ENCODE measurements around the gene NCSTN.

Gene NCSTN

DNA sequence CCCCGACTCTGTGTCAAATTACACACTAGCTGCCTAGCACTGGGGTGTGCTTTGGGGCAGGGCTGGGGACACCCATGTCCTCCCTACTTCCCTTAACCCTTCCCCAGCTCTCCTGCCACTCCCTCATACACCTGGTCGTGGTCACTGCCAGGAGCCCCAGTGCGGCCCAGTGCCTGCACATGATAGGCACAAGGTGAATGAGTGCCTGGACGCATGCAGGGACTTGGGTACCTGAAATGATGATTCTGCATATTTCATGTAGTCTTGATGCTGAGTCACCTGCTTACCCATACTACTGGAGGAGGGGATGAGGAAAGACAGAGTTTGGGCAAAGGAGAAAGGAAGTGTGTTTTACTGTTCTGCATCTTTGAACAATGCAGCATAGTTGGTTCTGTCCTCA lies 55.6 kb downstream of the NCSTN start:
- no peak overlapping the region for H3K27ac ChIP-seq (ENCODE audit: poor library complexity, severe bottlenecking)
- no peaks in the 10 kb centered on the region for H3K36me3 ChIP-seq (ENCODE audit: low read depth)
- TF ChIP-seq, protein P1, sequence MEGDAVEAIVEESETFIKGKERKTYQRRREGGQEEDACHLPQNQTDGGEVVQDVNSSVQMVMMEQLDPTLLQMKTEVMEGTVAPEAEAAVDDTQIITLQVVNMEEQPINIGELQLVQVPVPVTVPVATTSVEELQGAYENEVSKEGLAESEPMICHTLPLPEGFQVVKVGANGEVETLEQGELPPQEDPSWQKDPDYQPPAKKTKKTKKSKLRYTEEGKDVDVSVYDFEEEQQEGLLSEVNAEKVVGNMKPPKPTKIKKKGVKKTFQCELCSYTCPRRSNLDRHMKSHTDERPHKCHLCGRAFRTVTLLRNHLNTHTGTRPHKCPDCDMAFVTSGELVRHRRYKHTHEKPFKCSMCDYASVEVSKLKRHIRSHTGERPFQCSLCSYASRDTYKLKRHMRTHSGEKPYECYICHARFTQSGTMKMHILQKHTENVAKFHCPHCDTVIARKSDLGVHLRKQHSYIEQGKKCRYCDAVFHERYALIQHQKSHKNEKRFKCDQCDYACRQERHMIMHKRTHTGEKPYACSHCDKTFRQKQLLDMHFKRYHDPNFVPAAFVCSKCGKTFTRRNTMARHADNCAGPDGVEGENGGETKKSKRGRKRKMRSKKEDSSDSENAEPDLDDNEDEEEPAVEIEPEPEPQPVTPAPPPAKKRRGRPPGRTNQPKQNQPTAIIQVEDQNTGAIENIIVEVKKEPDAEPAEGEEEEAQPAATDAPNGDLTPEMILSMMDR (IDR thresholded peaks at IDR 0.05; ENCODE audit: poor library complexity, severe bottlenecking), result no peak
- H3K4me3 ChIP-seq (ENCODE audit: severe bottlenecking), result no peak overlapping the region
- no peaks in the 10 kb centered on the region for H3K9me3 ChIP-seq (ENCODE audit: severe bottlenecking)
- no peaks in the 10 kb centered on the region for H3K27me3 ChIP-seq (ENCODE audit: insufficient read depth, poor library complexity, severe bottlenecking)
- DNase-seq (ENCODE audit: low spot score) (no peak), ATAC-seq (ENCODE audit: low read depth) (peak; percentile 52)
- peaks cover 2% of the 10 kb centered on the region for H3K4me1 ChIP-seq (ENCODE audit: insufficient read depth, poor library complexity, severe bottlenecking)

DNA sequence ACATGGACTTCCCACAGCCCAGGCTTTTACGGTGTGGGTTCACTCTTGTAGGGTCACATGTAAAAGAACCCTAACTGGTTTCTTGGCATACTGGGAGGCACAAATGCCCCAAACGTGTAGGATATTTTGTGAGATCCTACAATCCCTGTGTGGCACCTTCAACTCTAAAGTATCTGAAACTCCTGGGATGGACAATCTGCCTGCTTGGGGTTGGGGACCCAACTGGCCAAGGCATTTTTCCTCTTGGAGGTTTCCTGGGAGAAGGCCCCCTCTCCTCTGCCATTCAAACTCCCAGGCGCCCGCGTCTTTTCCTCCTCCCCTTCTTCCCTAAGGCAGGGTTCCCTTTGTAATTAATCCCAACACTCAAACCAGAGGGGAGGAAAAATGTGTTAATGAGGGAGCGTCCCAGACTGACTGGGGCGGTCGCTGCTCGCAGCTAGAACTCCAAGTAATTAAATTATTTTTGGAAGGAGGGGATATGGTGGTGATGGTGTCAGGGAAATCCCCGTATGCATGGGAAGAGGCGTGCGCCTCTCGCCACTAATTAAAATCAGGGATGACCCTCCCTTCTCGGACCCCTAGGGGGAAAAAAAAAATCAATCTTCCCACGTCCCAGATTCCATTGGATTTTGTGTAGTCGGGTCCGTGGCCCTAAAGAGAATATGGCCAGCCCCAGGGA lies 56.5 kb downstream of the NCSTN start:
- TF ChIP-seq, protein P1 (IDR thresholded peaks at IDR 0.05; ENCODE audit: poor library complexity, severe bottlenecking), result no peak
- no peaks in the 10 kb centered on the region for H3K36me3 ChIP-seq (ENCODE audit: low read depth)
- ATAC-seq (ENCODE audit: low read depth), result no peak; the same call in 2 of the 3 replicates
- peaks cover 8% of the 10 kb centered on the region for H3K4me1 ChIP-seq (ENCODE audit: insufficient read depth, poor library complexity, severe bottlenecking)
- peak overlapping the region; percentile 54 for H3K4me3 ChIP-seq (ENCODE audit: severe bottlenecking)
- H3K27me3 ChIP-seq (ENCODE audit: insufficient read depth, poor library complexity, severe bottlenecking), result no peaks in the 10 kb centered on the region
- no peaks in the 10 kb centered on the region for H3K9me3 ChIP-seq (ENCODE audit: severe bottlenecking)
- peak overlapping the region; percentile 34 for H3K27ac ChIP-seq (ENCODE audit: poor library complexity, severe bottlenecking)
- no peak for DNase-seq (ENCODE audit: low spot score)

DNA sequence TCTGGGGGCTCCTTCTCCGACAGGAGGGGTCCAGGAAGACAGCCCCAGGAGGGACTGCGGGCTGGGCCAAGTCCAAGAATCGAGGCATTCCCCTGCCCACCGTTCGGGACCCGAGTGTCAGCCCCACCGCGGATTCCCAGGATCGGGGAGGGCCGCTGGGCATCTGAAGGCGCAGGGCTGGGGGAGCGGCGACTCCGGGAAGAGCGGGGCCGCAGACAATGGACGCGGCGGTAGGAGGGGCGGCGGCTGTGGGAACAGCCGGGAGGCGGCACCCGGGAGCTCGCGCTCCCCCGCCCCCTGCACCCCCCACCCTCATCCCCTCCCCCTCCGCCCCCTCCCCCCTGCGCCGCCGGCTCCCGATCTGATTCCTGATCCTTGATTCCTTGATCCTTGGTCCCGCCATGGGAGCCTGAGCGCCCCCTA lies 57.1 kb downstream of the NCSTN start, which contains the start of gene VANGL2:
VANGL2 (plus strand) TSS at position 342 of the 423 bp plus-strand sequence. CDS start 15,274 bp downstream, outside the sequence.
- H3K27me3 ChIP-seq (ENCODE audit: insufficient read depth, poor library complexity, severe bottlenecking), result no peaks in the 10 kb centered on the region
- H3K4me1 ChIP-seq (ENCODE audit: insufficient read depth, poor library complexity, severe bottlenecking), result peaks cover 8% of the 10 kb centered on the region
- H3K4me3 ChIP-seq (ENCODE audit: severe bottlenecking), result peak within 1 kb of the TSS; percentile 54
- peak within 1 kb of the TSS; percentile 34 for H3K27ac ChIP-seq (ENCODE audit: poor library complexity, severe bottlenecking)
- no peak for DNase-seq (ENCODE audit: low spot score)
- TF ChIP-seq, protein P1 (IDR thresholded peaks at IDR 0.05; ENCODE audit: poor library complexity, severe bottlenecking), result no peak
- H3K36me3 ChIP-seq (ENCODE audit: low read depth), result no peaks in the 10 kb centered on the region
- ATAC-seq (ENCODE audit: low read depth), result peak; percentile 39; the same call in 2 of the 3 replicates
- no peaks in the 10 kb centered on the region for H3K9me3 ChIP-seq (ENCODE audit: severe bottlenecking)

DNA sequence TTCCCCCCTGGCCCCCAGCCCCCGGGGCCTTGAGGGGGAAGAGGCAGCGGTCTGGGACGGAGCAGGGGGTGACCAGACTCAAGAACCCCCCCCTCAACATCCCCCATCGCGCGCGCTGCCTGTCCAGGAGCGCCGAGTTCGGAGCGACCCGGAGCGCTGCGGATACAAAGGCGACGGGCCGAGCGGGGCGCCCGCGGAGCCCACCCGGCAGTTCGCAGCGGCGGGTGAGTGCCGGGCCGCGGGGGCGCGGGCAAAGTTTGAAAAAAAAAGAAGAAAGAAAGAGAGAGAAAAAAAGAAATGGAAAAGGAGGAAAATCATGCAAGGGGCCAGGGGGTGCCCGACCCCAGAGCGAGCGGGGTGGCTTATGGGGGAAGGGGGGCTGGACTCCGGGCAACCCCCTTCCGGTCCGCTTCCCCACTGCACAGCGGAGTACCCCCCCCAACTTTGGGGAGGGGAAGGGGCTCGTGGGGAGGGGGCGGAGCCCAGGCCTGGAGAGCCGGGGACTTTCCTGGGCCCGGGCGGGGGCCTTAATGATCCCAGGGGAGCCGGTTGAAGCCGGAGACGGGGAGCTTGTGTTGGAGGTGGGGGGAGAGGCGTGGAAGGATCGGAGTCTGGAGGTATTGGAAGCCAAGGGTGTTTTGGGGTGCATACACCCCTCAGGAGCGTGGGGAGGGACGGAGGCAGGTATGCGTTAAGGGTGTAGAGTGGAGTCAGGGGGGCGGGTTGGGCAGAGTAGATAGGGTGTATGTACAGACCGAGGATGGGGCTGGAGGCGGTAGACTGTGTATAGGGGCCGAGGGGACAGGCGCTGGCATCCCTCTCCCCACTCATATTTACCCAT lies 57.7 kb downstream of the NCSTN start:
- Histone ChIP-seq H3K36me3 (ENCODE audit: low read depth) (no peaks in the 10 kb centered on the region), H3K9me3 (ENCODE audit: severe bottlenecking) (no peaks in the 10 kb centered on the region), H3K27ac (ENCODE audit: poor library complexity, severe bottlenecking) (peak overlapping the region; percentile 34), H3K4me3 (ENCODE audit: severe bottlenecking) (peak overlapping the region; percentile 54), H3K4me1 (ENCODE audit: insufficient read depth, poor library complexity, severe bottlenecking) (peaks cover 8% of the 10 kb centered on the region), H3K27me3 (ENCODE audit: insufficient read depth, poor library complexity, severe bottlenecking) (no peaks in the 10 kb centered on the region)
- TF ChIP-seq, protein P1 (IDR thresholded peaks at IDR 0.05; ENCODE audit: poor library complexity, severe bottlenecking), result no peak
- peak; percentile 35; the same call in 1 of the 3 replicates for ATAC-seq (ENCODE audit: low read depth)
- DNase-seq (ENCODE audit: low spot score), result no peak

All from RWPE2 (cell line).